SKM-1 (cell line): Measurements from ENCODE around the gene GCH1.

Experiments
- DNase-seq: peaks from one replicate; lab custom pipeline; 2025; ENCODE audit not compliant: unreplicated experiment; lab: John Stamatoyannopoulos, UW

GCH1 gene

DNA sequence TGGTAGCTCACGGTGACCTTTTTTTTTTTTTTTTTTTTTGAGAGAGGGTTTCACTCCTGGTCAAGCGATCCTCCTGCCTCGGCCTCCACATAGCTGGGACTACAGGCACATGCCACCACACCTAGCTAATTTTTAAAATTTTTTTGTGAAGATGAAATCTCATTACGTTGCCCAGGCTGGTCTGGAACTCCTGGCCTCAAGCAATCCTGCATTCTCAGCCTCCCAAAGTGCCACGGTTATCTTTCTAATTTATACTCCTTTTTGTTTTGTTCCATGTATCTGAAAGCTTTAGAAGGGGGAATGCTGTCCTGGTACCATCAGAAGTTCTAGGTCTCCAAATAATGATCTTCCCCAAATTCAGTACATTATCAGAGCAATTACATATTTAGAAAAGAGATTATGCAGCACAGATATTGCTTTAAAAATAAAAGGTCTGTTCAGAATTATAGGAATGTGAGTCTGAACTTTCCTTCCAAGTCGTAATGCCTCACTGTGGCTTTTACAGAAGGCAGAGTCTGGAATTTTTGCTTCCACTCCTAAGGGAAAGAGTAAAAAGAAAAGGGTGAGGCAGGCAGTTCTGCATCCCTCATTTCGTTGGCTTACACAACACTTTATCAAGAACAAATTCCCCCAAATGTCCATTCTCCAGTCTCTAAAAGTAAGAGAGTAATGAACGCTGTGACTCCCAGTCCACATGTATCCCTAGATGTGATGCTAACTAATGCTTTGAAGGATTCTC, 73.0 kb downstream of the GCH1 start:
- no peak for DNase-seq

DNA sequence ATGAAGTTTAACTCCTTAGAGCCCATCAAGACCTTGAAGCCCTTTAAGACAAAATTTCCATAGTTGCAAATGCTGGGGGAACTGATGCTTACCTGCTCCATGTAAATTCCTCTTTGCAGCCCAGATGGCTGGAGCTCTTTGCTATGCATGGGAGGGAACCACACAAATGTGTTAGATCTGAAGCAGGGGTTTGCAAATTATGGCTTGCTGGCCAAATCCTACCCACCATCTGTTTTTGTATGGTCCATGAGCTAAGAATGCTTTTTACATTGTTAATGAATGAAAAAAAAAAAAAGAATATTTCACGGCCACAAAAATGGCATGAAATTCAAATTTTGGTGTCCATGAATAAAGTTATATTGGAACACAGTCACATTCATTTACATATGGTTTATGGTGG, 74.6 kb downstream of the GCH1 start:
- no peak for DNase-seq

DNA sequence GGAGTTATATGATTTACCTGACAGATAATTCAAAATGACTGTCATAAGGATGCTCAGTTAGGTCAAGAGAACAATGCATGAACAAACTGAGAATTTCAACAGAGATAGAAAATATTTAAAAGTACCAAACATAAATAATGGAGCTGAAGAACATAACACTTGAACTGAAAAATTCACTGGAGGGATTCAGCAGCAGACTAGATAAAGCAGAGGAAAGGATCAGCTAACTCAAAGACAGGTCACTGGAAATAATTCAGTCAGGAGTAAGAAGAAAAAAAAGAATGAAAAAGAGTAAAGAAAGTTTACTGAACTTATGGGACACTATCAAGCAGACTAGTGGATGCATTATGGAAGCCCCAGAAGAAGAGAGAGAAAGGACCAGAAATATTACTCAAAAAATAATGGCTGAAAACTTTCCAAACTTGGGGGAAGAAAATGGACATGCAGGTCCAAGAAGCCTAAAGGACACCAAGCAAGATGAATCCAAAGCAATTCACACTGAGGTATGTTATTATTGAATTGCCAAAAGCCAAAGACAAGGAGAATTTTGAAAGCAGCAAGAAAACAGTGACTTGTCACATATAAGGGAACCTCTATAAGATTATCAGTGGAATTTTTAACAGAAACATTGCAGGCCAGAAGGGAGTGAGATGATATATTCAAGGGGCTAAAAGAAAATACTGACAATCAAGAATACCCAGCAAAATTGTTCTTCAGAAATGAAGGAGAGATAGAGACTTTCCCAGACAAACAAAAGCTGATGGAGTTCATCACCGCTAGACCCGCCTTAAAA, 78.7 kb downstream of the GCH1 start:
- DNase-seq = no peak

GRCh38 chr14:54822685-54823084, 79.9 kb downstream of the GCH1 start:
- DNase-seq = no peak

DNA sequence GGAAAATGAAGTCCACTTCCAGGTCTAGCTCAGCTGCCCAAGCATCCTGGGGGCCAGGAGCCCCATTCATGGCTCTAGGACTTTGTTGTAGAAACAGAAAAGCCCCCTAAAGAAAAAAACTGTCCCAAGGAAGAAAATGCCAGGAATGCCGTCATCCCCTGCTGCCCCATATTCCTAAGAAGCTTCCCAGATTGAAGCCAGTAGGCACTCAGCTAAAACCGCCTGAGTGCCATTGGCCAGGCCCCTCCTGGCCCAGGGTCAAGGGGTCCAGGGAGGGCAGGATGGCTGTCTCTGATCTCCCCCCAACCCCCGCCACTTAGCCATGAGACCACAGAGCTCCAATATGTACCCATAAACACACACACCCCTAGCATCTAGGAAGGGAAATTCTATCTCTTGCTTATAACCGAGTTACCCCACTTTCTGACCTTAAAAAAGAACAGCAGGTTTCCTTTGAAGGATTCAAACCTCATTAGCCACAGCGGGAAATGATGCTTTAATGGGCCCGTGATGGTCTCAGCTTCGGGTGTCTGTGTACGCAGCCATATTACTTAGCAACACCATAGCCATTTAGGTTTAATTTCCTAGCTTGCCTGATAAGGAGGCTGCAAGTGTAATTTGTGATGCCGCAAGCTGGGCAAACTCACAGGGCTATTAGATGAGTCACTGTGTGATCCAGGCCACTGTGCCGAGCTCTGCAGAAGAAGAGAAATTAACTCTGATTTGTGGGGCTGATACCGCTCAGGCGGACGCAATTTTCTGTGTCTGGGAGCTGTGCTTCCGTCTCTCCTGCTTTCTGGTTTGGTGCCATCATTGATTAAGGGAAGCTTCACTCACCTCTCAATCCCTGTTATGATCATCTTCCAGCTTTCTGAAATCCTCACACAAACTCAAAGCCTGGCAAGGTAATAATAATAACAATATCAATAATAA, 84.2 kb downstream of the GCH1 start:
- no peak for DNase-seq

DNA sequence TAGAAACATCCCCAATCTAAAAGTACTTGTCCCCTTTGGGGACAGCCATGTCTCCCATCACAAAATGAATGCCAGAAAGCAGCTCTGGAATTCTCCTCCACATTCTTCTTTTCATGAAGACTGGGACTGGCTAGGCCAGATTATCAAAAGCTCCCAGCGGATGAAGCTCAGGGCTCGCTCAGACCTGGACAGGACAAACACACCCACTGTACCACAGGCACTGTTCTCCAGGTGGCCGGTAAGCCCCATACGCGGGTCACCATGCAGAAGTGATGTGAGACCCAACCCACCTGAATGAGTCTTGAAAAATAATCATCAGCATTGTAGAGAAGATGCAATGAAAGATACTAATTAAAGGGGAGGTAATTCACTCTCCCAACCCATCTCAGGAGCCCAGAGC, 85.1 kb downstream of the GCH1 start:
- no peak for DNase-seq

DNA sequence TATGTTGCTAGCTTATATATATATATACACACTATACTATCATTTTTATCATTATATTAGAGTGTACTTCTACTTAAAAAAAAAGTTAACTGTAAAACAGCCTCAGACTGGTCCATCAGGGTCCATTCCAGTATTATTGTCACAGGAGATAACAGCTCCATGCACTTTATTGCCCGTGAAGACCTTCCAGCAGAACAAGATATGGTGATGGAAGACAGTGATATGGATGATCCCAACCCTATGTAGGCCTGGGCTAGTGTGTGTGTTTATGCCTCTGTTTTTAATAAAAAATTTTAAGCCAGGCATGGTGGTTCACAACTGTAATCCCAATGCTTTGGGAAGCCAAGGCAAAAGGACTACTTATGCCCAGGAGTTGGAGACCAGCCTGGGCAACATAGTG, 86.2 kb downstream of the GCH1 start:
- no peak for DNase-seq

GRCh38 chr14:54815515-54815914, 87.1 kb downstream of the GCH1 start:
- DNase-seq = no peak

DNA sequence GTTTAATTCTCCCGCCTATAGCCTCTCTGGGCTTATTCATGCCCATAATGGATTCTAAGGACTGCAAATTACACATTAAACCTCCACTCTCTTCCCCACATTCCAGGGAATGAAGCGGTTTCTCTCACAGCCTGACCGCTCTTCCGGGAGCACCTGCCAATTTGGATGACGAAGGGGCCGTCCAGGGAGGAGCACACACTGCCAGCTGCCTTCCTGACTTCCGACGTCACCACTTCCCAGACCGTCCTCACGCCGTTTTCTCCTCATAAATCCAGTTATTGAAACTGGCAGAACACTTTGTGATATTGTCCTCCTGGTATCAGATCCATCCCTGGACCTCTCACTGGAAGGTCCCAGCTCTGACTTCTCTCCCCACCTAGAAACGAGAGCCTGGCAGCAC, 87.6 kb downstream of the GCH1 start:
- no peak for DNase-seq

DNA sequence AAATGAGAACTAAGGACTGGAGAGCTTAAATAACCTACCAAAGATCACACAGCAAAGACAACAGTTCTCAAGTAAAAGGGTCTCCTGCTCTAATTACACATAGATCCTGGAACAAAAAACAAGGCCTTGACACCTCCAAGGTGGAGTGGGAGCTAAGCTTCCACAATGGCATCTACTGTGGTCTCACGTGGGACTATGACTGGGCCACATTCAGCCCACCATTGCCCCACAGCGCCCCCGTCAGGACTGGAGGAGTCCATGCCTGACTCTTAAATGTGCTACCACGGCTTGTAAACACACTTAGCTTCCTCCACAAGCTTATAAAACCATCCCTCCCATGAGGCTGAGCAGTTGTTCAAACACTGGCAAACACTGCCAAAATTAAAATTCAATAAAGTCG, 88.5 kb downstream of the GCH1 start:
- no peak for DNase-seq

DNA sequence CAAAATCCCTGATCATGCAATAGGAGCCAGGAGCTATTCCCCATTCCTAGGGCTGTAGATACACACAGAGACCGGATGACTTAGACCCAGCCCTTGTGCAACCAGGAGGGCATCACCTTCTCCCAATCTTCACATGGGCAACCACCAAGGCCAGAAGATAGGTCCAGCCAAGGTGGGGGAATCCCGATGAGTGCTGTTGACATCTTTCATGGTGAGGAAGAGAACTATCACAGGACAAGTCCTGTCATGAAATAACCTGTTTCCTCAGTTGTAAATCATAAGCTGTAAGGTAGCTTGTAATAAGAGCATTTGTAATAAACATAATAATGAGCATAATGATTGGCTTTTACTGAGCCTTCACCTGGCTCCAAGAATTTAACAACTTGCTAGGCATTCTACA, 89.5 kb downstream of the GCH1 start:
- no peak for DNase-seq

DNA sequence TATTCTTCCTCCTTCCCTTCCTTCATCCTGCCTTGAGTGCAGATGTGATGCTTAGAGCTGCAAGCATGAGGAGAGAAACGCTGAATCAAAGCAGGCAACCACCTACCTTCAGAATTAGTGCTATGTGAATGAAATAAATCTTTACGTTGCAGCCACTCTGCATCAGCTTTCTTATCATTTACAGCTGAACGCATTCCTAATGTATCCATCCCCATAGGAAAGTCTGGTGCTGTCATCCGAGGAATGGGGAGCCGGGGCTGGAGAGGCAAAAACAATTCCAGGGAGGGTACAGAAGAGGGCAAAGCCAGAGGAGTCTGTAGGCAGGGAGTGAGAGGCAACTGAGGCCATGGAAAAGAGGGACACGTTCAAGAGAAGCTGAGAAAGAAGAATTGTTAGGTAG, 90.0 kb downstream of the GCH1 start:
- DNase-seq = no peak

DNA sequence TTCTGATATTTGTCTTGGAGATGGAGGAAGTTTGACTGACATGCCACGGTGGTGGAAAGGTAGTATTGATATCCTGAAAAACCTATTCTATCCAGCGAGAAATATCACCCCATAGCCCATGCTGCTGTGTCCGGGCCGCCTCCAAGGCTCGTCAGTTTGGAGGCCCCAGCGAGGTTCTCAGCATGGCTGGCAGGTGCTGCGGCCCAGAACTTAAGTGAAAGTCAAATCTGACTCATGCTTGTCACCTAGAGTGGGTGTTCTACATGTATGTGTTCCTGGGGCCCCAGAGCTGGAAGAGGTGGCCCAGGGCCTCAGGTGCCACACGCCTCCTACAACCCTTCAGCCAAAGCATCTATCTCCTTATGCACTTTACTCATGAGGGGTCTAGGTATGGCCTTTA, 92.9 kb downstream of the GCH1 start:
- no peak for DNase-seq

GRCh38 chr14:54808326-54809161, 94.1 kb downstream of the GCH1 start:
- no peak for DNase-seq

DNA sequence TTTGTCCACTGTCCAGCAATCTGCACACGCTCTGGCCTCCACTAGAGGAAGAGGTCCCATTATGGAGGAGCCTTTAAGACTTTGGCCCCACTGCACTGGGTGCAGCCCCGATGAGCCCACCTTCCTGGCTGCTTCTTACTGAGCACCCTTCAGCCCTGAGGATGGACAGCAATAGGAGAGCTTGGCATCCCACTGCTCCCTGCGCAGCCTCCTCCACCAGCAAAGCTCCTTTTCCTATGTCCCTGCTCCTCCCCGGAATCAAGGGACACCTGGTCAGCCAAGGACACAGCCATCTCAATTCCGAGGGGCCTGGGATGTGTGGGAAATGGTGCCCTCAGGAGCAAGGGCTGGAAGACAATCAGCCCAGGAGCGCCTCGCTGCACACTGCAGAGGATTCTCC, 94.7 kb downstream of the GCH1 start:
- no peak for DNase-seq

GRCh38 chr14:54807428-54807827, 95.2 kb downstream of the GCH1 start:
- DNase-seq = no peak

GRCh38 chr14:54806616-54807015, 96.0 kb downstream of the GCH1 start:
- no peak for DNase-seq

DNA sequence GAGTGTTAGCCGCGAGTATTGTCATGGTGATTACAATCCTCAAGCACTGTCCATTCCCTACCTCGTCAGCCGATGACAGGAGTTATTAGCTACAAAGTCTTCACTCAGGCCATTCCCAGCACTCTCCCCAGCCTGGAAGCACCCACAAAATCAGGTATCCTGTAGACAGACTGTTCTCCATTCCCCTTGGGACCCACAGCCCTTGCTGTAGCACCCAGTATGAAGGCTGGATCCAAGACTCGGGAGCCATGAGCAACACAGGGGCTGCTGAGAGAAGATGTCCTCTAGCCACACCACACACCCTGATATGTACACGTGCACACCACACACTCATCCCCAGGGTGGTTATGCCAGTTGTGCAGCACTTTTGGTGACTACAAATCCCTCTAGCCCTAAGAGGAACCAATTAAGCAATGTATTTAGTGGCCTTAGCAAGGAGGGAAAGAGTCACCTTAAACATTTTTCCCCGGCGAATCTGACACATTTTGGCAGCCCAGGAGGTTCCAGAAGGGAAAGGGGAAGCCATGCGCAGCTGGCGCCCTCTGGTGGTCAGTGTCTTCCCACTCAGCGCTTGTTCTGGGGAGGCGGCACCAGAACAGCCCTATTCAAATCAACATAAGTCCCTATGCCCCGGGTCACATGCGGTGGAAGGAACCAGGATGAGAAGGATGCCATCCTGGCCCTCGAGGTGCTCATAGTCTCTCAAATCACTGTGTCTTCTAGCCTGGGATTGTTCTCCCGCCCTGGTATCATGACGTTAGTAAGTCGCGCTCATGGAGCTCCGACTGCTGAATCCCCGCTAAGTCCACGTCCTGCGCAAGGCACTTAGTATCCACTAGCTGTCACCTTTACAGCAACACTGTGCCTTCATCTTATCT, 96.9 kb downstream of the GCH1 start:
- DNase-seq = peak; percentile 1

DNA sequence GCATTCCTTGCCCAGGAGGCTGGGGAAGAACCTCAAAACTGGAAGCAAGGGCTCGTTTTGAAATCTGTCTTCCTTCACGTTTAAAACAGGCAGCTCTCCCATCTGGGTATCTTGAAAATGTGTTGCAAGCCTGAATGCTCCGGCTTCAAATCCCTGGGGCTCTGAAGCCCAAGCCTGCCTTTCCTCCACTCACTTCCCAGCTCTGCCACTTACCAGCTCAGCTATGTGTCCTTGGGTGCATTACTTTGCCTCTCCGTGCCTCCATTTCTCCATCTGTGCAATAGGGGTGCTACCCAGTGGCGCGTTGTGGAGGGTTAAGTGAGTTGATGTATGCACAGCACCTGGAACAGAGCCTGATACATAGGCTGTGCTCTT, 97.6 kb downstream of the GCH1 start:
- no peak for DNase-seq

- DNase-seq = no peak
Measured at GRCh38 chr14:54804538-54805041, 98.0 kb downstream of the GCH1 start.
